Colonic mucosa (tissue), 4 donors: ENCODE measurements around the gene MRPL28. TPM values are rescaled to one million over a fixed set of nuclear protein-coding genes. Genes with fewer than 3 reads are reported as not detected.
"Not testable (repeated sequence)": the region's sequence is repeated elsewhere in the genome, so short reads cannot be mapped to it uniquely, and the experiment has no call there.

Source experiments
- DNase-seq: peaks from one replicate; pipeline ENCODE4 v3.0.0-alpha.2; 2020
- H3K27ac ChIP-seq: fragments of 200-600 bp; one replicate; pipeline ENCODE4 v1.8.0; 2021
- H3K27me3 ChIP-seq: fragments of 200-600 bp; one replicate; pipeline ENCODE4 v1.8.0; 2021
- H3K36me3 ChIP-seq: fragments of 200-600 bp; one replicate; pipeline ENCODE4 v1.8.0; 2021
- H3K4me1 ChIP-seq: fragments of 200-600 bp; one replicate; pipeline ENCODE4 v1.8.0; 2021; ENCODE audit warnings: mild to moderate bottlenecking
- H3K4me3 ChIP-seq: fragments of 200-600 bp; one replicate; pipeline ENCODE4 v1.8.0; 2021
- H3K9ac ChIP-seq, 2 donors: one replicate each; pipeline ENCODE4 v1.7.0; 2013; ENCODE audit warnings: control low read depth in 2 of 2, low read depth in 2 of 2, low read length in 2 of 2
- H3K9me3 ChIP-seq: fragments of 200-600 bp; one replicate; pipeline ENCODE4 v1.8.0; 2021
- intact Hi-C: fragments of 100-400 bp; cut with DNase I; formaldehyde crosslinking; loops from one replicate; pipeline ENCODE4 v1.14.1; 2022
- total RNA-seq, 2 donors: library from RNA; stranded (reverse); fragmentation: NEBNext Ultra II Directional in 1 of 2; extraction: Animal tissue kit (Norgen Biotek cat#: 25700) in 1 of 2; gene quantifications; one replicate each; pipeline ENCODE4 v1.2.1, GENCODE V29; 2021
- TF ChIP-seq, protein P1 (sequence below): fragments of 200-600 bp; IDR thresholded peaks from one replicate; pipeline ENCODE4 v1.8.0; 2022; ENCODE audit warnings: antibody characterized with exemption, mild to moderate bottlenecking
- donor health status: healthy.
- donor health status: DM: no; HTN: no; CAD: no.
- donor health status: DM: no; HTN: no; CAD: no.

MRPL28 gene
- total RNA-seq, 2 donors from 2014 or later: 59.4 to 75.4 TPM

DNA sequence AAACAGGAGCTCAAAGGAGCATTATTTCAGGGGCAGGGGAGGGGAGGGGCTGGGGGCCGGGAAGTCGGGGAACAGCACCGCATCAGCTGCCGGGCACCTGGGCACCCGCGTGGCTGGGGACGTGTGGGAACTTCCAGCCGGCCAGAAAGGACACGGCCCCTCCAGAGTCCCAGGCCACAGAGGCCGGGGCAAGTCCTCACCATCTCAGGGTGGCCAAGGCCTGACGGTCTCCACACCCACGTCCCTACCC lies 10.3 kb upstream of the MRPL28 start:
- TF ChIP-seq, protein P1, sequence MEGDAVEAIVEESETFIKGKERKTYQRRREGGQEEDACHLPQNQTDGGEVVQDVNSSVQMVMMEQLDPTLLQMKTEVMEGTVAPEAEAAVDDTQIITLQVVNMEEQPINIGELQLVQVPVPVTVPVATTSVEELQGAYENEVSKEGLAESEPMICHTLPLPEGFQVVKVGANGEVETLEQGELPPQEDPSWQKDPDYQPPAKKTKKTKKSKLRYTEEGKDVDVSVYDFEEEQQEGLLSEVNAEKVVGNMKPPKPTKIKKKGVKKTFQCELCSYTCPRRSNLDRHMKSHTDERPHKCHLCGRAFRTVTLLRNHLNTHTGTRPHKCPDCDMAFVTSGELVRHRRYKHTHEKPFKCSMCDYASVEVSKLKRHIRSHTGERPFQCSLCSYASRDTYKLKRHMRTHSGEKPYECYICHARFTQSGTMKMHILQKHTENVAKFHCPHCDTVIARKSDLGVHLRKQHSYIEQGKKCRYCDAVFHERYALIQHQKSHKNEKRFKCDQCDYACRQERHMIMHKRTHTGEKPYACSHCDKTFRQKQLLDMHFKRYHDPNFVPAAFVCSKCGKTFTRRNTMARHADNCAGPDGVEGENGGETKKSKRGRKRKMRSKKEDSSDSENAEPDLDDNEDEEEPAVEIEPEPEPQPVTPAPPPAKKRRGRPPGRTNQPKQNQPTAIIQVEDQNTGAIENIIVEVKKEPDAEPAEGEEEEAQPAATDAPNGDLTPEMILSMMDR: no peak
- H3K36me3 ChIP-seq: no peaks in the 10 kb centered on the region
- H3K4me3 ChIP-seq: peak overlapping the region; percentile 98
- peaks cover 19% of the 10 kb centered on the region for H3K4me1 ChIP-seq
- no peak for DNase-seq
- H3K27ac ChIP-seq: peak overlapping the region; percentile 72
- no peaks in the 10 kb centered on the region for H3K9me3 ChIP-seq
- H3K9ac ChIP-seq: peak overlapping the region; percentile 71 to 91
- intact Hi-C loops: loop anchor here (10.0 kb wide), 1 partner anchor 104 kb away; no protein-coding TSS in a partner anchor
- H3K27me3 ChIP-seq: no peaks in the 10 kb centered on the region

DNA sequence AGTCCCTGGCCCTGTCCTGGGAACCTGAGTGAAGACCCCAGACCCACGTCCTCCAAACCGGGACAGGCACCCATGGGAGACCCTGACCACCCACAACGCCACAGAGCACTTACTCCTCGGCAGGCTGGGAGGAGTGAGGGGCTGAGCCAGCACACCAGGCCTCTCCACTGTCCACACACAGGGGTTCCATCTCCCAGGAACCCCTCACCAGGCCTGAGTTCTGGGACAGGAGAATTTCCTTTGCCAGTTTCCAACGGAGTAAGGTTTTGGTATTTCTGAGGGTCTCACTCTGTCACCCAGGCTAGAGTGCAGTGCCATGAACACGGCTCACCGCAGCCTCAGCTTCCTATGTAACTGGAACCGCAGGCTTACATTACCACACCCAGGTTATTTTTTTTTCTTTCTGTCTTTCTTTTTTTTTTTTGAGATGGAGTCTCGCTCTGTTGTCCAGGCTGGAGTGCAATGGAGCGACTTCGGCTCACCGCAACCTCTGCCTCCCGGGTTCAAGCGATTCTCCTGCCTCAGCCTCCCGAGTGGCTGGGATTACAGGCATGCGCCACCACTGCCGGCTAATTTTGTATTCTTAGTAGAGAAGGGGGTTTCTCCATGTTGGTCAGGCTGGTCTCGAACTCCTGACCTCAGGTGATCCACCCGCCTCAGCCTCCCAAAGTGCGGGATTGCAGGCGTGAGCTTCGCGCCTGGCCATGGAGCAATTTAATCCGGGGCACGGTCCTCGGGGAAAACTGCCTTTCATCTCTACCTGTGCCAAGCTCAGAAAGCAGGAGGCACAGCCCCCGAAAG lies 9.8 kb upstream of the MRPL28 start:
- intact Hi-C loops: loop anchor here (10.0 kb wide), 1 partner anchor 105 kb away; no protein-coding TSS in a partner anchor
- DNase-seq: no peak
- TF ChIP-seq, protein P1: no peak
- Histone ChIP-seq H3K9ac (peak overlapping the region; percentile 26 to 66), H3K4me1 (peaks cover 19% of the 10 kb centered on the region), H3K36me3 (peaks cover 2% of the 10 kb centered on the region), H3K4me3 (peak overlapping the region; percentile 98), H3K27ac (peak overlapping the region; percentile 72), H3K9me3 (no peaks in the 10 kb centered on the region), H3K27me3 (no peaks in the 10 kb centered on the region)

DNA sequence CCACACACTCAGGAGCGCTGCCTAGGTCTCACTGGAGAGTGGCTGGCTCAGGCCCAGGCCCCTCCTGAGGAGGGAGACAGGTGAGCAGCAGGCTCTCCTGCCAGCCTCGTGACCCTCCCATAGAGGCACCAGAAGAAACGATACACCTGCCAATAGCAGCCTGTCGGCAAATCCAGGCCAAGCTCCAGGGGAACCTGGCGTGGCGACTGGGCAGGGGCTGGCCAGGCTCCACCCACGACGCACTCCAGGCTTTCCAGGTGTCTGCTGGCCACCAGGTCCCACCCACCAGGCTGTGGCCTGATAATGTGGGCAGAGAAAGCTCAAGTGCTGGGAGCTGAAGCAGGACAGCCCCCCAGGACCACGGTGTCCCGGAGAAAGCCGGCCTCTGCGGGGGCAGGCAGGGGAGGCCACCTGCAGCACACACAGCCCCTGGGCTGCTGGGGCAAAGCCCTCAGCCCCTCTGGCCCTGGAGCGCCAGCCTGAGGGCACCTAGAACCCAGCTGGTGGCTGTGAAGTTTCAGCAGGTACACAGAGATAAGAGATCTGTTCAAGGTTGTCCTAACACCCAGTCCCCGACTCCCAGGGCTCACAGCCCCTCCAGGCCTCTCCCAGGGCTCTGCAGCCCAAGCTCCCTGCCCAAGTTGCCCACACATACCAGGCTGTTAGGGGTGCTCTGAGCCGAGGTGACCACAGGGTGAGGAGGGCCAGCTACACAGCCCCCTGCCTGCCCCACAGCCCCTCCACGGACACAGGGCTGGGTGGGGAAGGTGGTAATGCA lies 9.0 kb upstream of the MRPL28 start:
- Histone ChIP-seq H3K4me3 (peak overlapping the region; percentile 10), H3K9ac (peak overlapping the region; percentile 26 to 66), H3K36me3 (peaks cover 8% of the 10 kb centered on the region), H3K27ac (peak overlapping the region; percentile 61), H3K9me3 (no peaks in the 10 kb centered on the region), H3K4me1 (peaks cover 19% of the 10 kb centered on the region), H3K27me3 (no peaks in the 10 kb centered on the region)
- TF ChIP-seq, protein P1: no peak
- DNase-seq: peak; percentile 88
- intact Hi-C loops: no loop called here

DNA sequence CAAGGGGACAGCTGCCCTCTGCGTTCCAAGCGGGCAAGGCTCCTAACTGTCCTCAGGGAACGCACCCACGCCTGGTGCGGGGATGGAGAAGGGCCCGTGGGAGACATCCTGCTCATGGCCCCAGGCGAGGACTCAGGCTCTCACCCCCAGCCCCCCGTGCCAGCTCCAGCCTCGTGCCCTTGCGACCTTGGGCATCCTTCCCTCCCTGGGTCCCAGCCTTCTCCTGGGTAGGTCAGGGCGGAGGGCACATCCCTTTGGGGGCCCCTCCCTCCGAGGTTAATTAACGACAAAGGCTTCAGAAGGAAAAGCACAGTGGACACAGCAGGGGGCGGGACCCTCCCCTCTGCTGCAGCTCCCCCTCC lies 8.5 kb upstream of the MRPL28 start:
- TF ChIP-seq, protein P1: no peak
- Histone ChIP-seq H3K27me3 (no peaks in the 10 kb centered on the region), H3K4me3 (no peak overlapping the region), H3K27ac (no peak overlapping the region), H3K36me3 (peaks cover 8% of the 10 kb centered on the region), H3K4me1 (peaks cover 18% of the 10 kb centered on the region), H3K9me3 (no peaks in the 10 kb centered on the region), H3K9ac (peak overlapping the region in 1 of 2 donors; percentile 46)
- intact Hi-C loops: no loop called here
- DNase-seq: no peak

DNA sequence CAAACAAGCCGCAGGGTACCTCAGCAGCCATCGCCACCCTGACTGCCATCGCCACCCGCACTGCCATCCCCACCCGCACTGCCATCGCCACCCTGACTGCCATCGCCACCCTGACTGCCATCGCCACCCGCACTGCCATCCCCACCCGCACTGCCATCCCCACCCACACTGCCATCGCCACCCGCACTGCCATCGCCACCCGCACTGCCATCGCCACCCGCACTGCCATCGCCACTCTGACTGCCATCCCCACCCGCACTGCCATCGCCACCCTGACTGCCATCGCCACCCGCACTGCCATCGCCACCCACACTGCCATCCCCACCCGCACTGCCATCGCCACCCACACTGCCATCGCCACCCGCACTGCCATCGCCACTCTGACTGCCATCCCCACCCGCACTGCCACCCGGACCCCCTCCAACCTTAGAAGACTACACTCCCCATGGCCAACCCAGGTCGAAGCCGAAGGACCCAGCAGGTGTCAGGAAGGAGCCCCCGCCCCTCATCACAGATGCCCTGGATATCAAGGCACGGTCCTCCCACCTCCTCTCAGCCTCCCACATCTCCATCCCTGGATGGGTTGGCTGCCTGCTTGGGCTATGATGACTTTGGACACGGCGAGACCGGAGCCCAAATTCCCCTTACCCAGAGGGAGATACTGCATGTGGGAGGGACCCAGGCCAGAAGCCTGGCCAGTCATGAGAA lies 7.9 kb upstream of the MRPL28 start:
- DNase-seq, H3K4me3 ChIP-seq, H3K36me3 ChIP-seq, intact Hi-C loops, H3K27ac ChIP-seq, H3K9me3 ChIP-seq, H3K27me3 ChIP-seq: not testable (repeated sequence)
- Histone ChIP-seq H3K4me1 (peaks cover 15% of the 10 kb centered on the region), H3K9ac (peak overlapping the region in 1 of 2 donors; percentile 46)
